IPS-NIHi7 (cell line): ENCODE results near the gene PRKCI.
"Not testable (repeated sequence)": the region's sequence is repeated elsewhere in the genome, so short reads cannot be mapped to it uniquely, and the experiment has no call there.

Experiments
- DNase-seq: peaks from one replicate; pipeline ENCODE4 v3.0.0; 2012; ENCODE audit warnings: mixed read lengths; ENCODE audit errors: extremely low spot score

Gene PRKCI

GRCh38 chr3:170222647-170223541, 670 bp downstream of the PRKCI start:
- DNase-seq: peak; percentile 77

- DNase-seq: no peak
These were observed 2.9 kb downstream of the PRKCI start for GRCh38 chr3:170225166-170225565.

- DNase-seq: no peak
These were observed 4.3 kb downstream of the PRKCI start for GRCh38 chr3:170226426-170226960.

GRCh38 chr3:170228093-170228766, 6.0 kb downstream of the PRKCI start:
- no peak for DNase-seq

- no peak for DNase-seq
These were observed 10.0 kb downstream of the PRKCI start for GRCh38 chr3:170232266-170232665.

GRCh38 chr3:170233530-170233929, 11.3 kb downstream of the PRKCI start:
- no peak for DNase-seq

GRCh38 chr3:170240142-170240541, 17.9 kb downstream of the PRKCI start:
- DNase-seq: no peak

- no peak for DNase-seq
These were observed 18.4 kb downstream of the PRKCI start for GRCh38 chr3:170240671-170241070.

- no peak for DNase-seq
These were observed 22.4 kb downstream of the PRKCI start for GRCh38 chr3:170244576-170244975.

- no peak for DNase-seq
These were observed 25.7 kb downstream of the PRKCI start for GRCh38 chr3:170247875-170248274.

- DNase-seq: no peak
These were observed 34.4 kb downstream of the PRKCI start for GRCh38 chr3:170256597-170256996.

- DNase-seq: no peak
These were observed 34.9 kb downstream of the PRKCI start for GRCh38 chr3:170257145-170257544.

GRCh38 chr3:170258105-170258487, 35.9 kb downstream of the PRKCI start:
- no peak for DNase-seq

- DNase-seq: no peak
These were observed 37.7 kb downstream of the PRKCI start for GRCh38 chr3:170259907-170260306.

GRCh38 chr3:170267793-170268192, 45.6 kb downstream of the PRKCI start:
- no peak for DNase-seq

GRCh38 chr3:170269673-170270254, 47.5 kb downstream of the PRKCI start:
- DNase-seq: not testable (repeated sequence)

GRCh38 chr3:170270282-170270881, 48.2 kb downstream of the PRKCI start:
- no peak for DNase-seq

GRCh38 chr3:170274641-170275040, 52.4 kb downstream of the PRKCI start:
- DNase-seq: no peak

- DNase-seq: no peak
These were observed 53.6 kb downstream of the PRKCI start for GRCh38 chr3:170275832-170276231.

- not testable (repeated sequence) for DNase-seq
These were observed 55.1 kb downstream of the PRKCI start for GRCh38 chr3:170277311-170277710.

GRCh38 chr3:170277833-170278580, 55.8 kb downstream of the PRKCI start:
- no peak for DNase-seq
